Amygdala (tissue), 56 donors: ENCODE data around the gene UBQLN1.
"Not testable (repeated sequence)": the region's sequence is repeated elsewhere in the genome, so short reads cannot be mapped to it uniquely, and the experiment has no call there.

Experiments
- DNase-seq, 56 donors: peaks; one replicate each; lab custom pipeline; 2025; lab: John Stamatoyannopoulos, UW

UBQLN1 gene

GRCh38 chr9:83639266-83639665, 68.5 kb downstream of the UBQLN1 start:
- DNase-seq = no peak

- DNase-seq = no peak
Observed at GRCh38 chr9:83637389-83637788, 70.4 kb downstream of the UBQLN1 start.

- DNase-seq = no peak
Observed at GRCh38 chr9:83636813-83637212, 70.9 kb downstream of the UBQLN1 start.

GRCh38 chr9:83633676-83634075, 74.1 kb downstream of the UBQLN1 start:
- DNase-seq = no peak

- no peak for DNase-seq
Observed at GRCh38 chr9:83633255-83633654, 74.5 kb downstream of the UBQLN1 start.

GRCh38 chr9:83630938-83631457, 76.8 kb downstream of the UBQLN1 start:
- DNase-seq = peak in 1 of 56 donors; percentile 2

GRCh38 chr9:83629433-83630104, 78.2 kb downstream of the UBQLN1 start:
- DNase-seq = no peak

GRCh38 chr9:83628540-83628939, 79.2 kb downstream of the UBQLN1 start:
- DNase-seq = no peak

GRCh38 chr9:83625178-83625577, 82.6 kb downstream of the UBQLN1 start:
- no peak for DNase-seq

GRCh38 chr9:83623679-83624076, 84.1 kb downstream of the UBQLN1 start:
- no peak for DNase-seq

GRCh38 chr9:83622939-83623678, 84.6 kb downstream of the UBQLN1 start, which contains the start of gene IDNK:
IDNK (plus strand) TSS chr9:83623143; CDS start chr9:83623172, 29 bp downstream.
- DNase-seq = peak in 50 of 56 donors; percentile 4 to 83 (median 62)

GRCh38 chr9:83622433-83622938, 85.3 kb downstream of the UBQLN1 start:
- DNase-seq = peak in 4 of 56 donors; percentile 23 to 72 (median 60)

GRCh38 chr9:83620841-83621636, 86.7 kb downstream of the UBQLN1 start:
- peak in 21 of 56 donors; percentile 3 to 64 (median 17) for DNase-seq

GRCh38 chr9:83617299-83617698, 90.5 kb downstream of the UBQLN1 start:
- DNase-seq = no peak

GRCh38 chr9:83613298-83613697, 94.5 kb downstream of the UBQLN1 start:
- not testable (repeated sequence) for DNase-seq
